ENCODE data around the gene CHN2. TPM values are rescaled to one million over a fixed set of nuclear protein-coding genes. Genes with fewer than 3 reads are reported as not detected.

Gene CHN2
- total RNA-seq, 1 donor from 2014 or later: 5.7 TPM

DNA sequence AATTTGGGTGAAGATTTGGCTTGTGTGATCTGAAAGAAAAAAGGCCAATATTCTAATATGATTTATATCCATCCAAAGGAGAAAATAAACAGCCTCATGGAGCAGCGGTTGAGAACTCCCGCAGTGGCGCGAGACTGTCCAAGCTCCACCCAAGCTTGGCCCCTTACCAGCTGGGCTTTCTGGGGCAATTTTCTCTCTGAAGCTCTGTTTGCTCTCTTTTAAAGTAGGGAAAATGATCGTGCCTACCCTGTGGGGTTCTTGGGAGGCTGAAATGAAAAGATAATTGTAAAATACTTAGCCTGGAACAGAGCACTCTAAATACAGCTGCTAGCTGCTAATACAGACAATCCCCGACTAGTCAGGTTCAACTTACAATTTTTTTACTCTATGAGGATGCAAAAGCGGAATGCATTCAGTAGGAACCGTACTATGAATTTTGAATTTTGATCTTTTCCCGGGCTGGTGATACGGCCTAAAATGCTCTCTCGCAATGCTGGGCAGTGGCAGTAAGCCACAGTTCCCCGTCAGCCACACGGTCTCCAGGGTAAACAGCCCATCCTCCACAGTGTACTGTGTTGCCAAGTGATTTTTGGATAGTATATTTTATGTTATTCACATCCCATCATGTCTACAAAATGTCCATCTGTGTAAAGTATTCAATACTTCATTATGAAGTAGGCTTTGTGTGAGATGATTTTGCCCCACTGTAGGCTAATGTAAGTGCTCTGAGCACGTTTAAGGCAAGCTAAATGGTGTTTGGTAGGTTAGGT is 137.7 kb downstream of the CHN2 start:
- no peak for TF ChIP-seq CTCF (IDR thresholded peaks at IDR 0.05; ENCODE audit: insufficient read depth, low read length, poor library complexity, severe bottlenecking)
- no peaks in the 10 kb centered on the region for H3K36me3 ChIP-seq (ENCODE audit: control insufficient read depth, insufficient read depth, low read length)
- no peak for DNase-seq (ENCODE audit: low read depth)

DNA sequence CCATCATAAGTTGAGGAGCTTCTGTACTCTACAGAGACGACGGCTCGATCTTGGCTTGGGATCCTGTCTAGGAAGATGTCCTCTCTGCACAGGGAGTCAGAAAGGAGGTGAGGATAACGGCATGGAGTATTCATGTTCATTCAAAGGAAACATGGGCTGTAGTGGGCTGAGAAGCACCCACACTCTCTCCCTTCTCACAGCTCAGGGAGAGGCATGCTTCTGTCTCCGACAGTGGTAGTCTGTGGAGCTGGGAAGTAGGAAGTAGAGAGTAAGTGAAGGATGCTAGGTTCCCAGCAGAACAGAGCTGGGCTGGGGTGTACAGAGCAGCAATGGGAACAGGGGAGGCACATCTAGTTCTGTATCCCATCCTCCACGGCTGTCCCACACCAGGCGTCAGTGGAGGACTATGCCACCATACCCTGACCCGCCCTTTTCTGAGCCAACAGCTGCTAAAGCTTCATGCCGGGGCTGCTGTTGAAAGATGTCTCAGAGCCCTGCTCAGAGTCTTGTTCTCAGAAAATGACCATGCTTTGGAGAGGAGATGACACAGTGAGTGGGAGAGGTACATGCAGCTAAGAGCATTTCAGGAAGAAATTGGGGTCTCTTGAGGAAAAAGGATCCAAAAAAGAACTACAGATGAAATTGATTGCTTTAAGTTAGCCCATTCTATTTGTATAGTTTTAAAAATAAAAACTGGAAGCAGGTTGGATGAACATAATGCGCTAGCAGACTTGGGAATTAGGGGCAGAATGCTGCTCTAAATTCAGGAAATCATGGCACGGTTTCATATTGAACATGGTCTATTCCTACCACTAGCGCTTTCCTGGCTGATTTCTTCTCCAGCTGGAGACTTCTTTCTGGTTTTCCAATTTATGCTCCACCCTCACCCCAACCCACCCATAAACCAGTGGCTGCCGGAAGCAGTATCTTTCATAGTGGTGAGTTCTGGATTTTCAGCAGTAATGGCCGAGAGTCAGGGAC is 138.6 kb downstream of the CHN2 start:
- DNase-seq (ENCODE audit: low read depth): no peak
- Histone ChIP-seq H3K4me3 (ENCODE audit: low read depth, low read length) (no peak overlapping the region), H3K27me3 (ENCODE audit: control insufficient read depth, insufficient read depth, low read length) (no peaks in the 10 kb centered on the region), H3K36me3 (ENCODE audit: control insufficient read depth, insufficient read depth, low read length) (no peaks in the 10 kb centered on the region)
- no peak for TF ChIP-seq CTCF (IDR thresholded peaks at IDR 0.05; ENCODE audit: insufficient read depth, low read length, poor library complexity, severe bottlenecking)

More for the DNA sequence above, 137.7 kb downstream of the CHN2 start:
- Histone ChIP-seq H3K27me3 (ENCODE audit: control insufficient read depth, insufficient read depth, low read length) (no peaks in the 10 kb centered on the region), H3K4me3 (ENCODE audit: low read depth, low read length) (no peak overlapping the region)

GRCh38 chr7:29335188-29336083 is 140.9 kb downstream of the CHN2 start:
- Histone ChIP-seq H3K4me3 (ENCODE audit: low read depth, low read length) (no peak overlapping the region), H3K36me3 (ENCODE audit: control insufficient read depth, insufficient read depth, low read length) (no peaks in the 10 kb centered on the region), H3K27me3 (ENCODE audit: control insufficient read depth, insufficient read depth, low read length) (no peaks in the 10 kb centered on the region)
- no peak for TF ChIP-seq CTCF (IDR thresholded peaks at IDR 0.05; ENCODE audit: insufficient read depth, low read length, poor library complexity, severe bottlenecking)
- DNase-seq (ENCODE audit: low read depth): no peak

DNA sequence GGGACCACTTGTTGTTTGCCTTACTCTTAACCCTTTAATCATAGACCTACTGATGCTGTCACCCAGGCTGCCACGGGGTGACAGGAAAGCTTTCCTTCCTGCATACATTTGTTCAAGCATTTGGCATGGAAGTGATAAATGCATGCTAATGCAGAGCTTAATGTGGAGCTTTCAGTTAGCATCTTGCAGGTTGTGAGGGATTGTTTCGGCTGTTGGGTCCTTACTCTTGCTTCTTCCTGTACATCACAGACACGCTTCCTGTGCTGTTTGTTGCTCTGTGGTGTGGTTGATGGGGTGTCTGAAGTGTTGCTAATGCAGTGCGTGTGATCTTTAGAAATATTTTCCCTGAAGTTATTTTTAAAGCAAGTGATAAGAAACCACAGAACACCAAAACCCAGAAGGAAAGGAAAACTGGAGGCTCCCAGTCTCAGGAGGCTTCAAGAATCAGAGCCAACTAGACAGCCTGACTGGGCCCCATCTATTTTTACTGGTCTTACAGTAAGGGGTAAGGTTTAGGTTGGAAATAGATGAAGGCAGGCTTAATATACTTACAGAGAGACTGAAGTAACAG is 143.1 kb downstream of the CHN2 start:
- no peak for DNase-seq (ENCODE audit: low read depth)
- no peaks in the 10 kb centered on the region for H3K27me3 ChIP-seq (ENCODE audit: control insufficient read depth, insufficient read depth, low read length)
- no peak overlapping the region for H3K4me3 ChIP-seq (ENCODE audit: low read depth, low read length)
- no peak for TF ChIP-seq CTCF (IDR thresholded peaks at IDR 0.05; ENCODE audit: insufficient read depth, low read length, poor library complexity, severe bottlenecking)
- no peaks in the 10 kb centered on the region for H3K36me3 ChIP-seq (ENCODE audit: control insufficient read depth, insufficient read depth, low read length)

DNA sequence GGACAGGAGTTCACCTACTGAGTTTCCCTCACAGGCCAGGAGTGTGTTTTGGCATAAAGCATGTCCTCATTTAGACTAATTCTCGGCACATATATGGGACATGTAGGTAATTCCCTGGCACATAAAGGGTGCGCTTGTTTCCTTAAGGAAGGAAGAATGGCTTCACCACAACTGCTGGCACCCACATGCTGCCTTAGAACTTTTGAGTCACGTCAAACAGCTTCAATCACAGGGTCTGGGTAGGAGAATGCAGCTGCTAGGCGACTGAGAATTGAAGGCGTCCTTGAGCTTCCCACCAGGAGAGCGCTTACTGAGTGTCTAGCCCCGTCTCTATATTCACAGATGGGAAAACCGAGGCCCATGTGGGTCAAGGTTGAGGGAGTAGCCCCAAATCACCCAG is 146.1 kb downstream of the CHN2 start:
- no peak for DNase-seq (ENCODE audit: low read depth)

More for the DNA sequence above, 146.1 kb downstream of the CHN2 start:
- Histone ChIP-seq H3K4me3 (ENCODE audit: low read depth, low read length) (no peak overlapping the region), H3K36me3 (ENCODE audit: control insufficient read depth, insufficient read depth, low read length) (no peaks in the 10 kb centered on the region), H3K27me3 (ENCODE audit: control insufficient read depth, insufficient read depth, low read length) (no peaks in the 10 kb centered on the region)
- TF ChIP-seq CTCF (IDR thresholded peaks at IDR 0.05; ENCODE audit: insufficient read depth, low read length, poor library complexity, severe bottlenecking): no peak

Data from kidney epithelial cell (primary cell).